GM23338 (cell line): ENCODE results near the gene PIK3C2A. TPM values are rescaled to one million over a fixed set of nuclear protein-coding genes. Genes with fewer than 3 reads are reported as not detected.
A peak's percentile ranks its signal among the peaks of the same experiment; 100 is the strongest.

ENCODE experiments used
- ATAC-seq: fragments of 200-7000 bp; cut with Tn5 transposase; 3 replicates; pipeline ENCODE4 v1.9.1; 2020
- DNase-seq: peaks from one replicate; pipeline ENCODE4 v3.0.0-alpha.2; 2015; ENCODE audit warnings: low spot score
- H2AFZ ChIP-seq: fragments of 200-600 bp; sonication (generic); 2 replicates; pipeline ENCODE4 v1.8.0; 2016; ENCODE audit warnings: antibody characterized with exemption, mild to moderate bottlenecking, moderate library complexity
- H3F3A ChIP-seq: fragments of 200-600 bp; sonication (generic); replicated peaks from 2 replicates; pipeline ENCODE4 v1.8.0; 2017; ENCODE audit warnings: antibody characterized with exemption, mixed run types, low read depth
- H3K27ac ChIP-seq: fragments of 200-600 bp; sonication (generic); 2 replicates; pipeline ENCODE4 v1.6.1; 2016; ENCODE audit warnings: low read depth
- H3K27me3 ChIP-seq: fragments of 200-600 bp; sonication (generic); 2 replicates; pipeline ENCODE4 v1.8.0; 2016; ENCODE audit warnings: mild to moderate bottlenecking, mixed run types, moderate library complexity; ENCODE audit not compliant: insufficient read depth
- H3K36me3 ChIP-seq: fragments of 200-600 bp; sonication (generic); 2 replicates; pipeline ENCODE4 v1.8.0; 2016; ENCODE audit warnings: mild to moderate bottlenecking; ENCODE audit not compliant: insufficient read depth
- H3K4me1 ChIP-seq: fragments of 200-600 bp; sonication (generic); 2 replicates; pipeline ENCODE4 v1.8.0; 2016; ENCODE audit warnings: mild to moderate bottlenecking, moderate library complexity; ENCODE audit not compliant: insufficient read depth
- H3K4me2 ChIP-seq: fragments of 200-600 bp; sonication (generic); 2 replicates; pipeline ENCODE4 v1.7.1; 2017; ENCODE audit warnings: mixed run types
- H3K4me3 ChIP-seq: fragments of 200-600 bp; sonication (generic); 2 replicates; pipeline ENCODE4 v1.6.1; 2016; ENCODE audit warnings: mixed run types
- H3K79me2 ChIP-seq: fragments of 200-600 bp; sonication (generic); replicated peaks from 2 replicates; pipeline ENCODE4 v1.8.0; 2017; ENCODE audit warnings: mild to moderate bottlenecking; ENCODE audit not compliant: insufficient read depth
- H3K9me2 ChIP-seq: fragments of 200-600 bp; sonication (generic); 2 replicates; pipeline ENCODE4 v1.8.0; 2017; ENCODE audit not compliant: insufficient read depth
- H4K20me1 ChIP-seq: fragments of 200-600 bp; sonication (generic); replicated peaks from 2 replicates; pipeline ENCODE4 v1.8.0; 2017; ENCODE audit warnings: mild to moderate bottlenecking; ENCODE audit not compliant: insufficient read depth
- H3K27ac Mint-ChIP-seq: 2 replicates; pipeline ENCODE4 v1.8.0; 2020; ENCODE audit warnings: inconsistent platforms, mild to moderate bottlenecking, moderate library complexity, mixed read lengths
- H3K27me3 Mint-ChIP-seq: 3 replicates; pipeline ENCODE4 v1.8.0; 2022; ENCODE audit warnings: low read depth, mild to moderate bottlenecking, moderate library complexity, mixed read lengths, inconsistent platforms; ENCODE audit not compliant: insufficient read depth, poor library complexity
- H3K36me3 Mint-ChIP-seq: 3 replicates; pipeline ENCODE4 v1.8.0; 2021; ENCODE audit warnings: low read depth, mild to moderate bottlenecking, inconsistent platforms, moderate library complexity, mixed read lengths
- H3K4me1 Mint-ChIP-seq: 3 replicates; pipeline ENCODE4 v1.8.0; 2020; ENCODE audit warnings: mild to moderate bottlenecking, inconsistent platforms, mixed read lengths
- H3K4me3 Mint-ChIP-seq: 3 replicates; pipeline ENCODE4 v1.8.0; 2021; ENCODE audit warnings: moderate library complexity, mild to moderate bottlenecking, inconsistent platforms, mixed read lengths
- H3K9me3 Mint-ChIP-seq: 3 replicates; pipeline ENCODE4 v1.8.0; 2020; ENCODE audit warnings: moderate library complexity, mild to moderate bottlenecking, inconsistent platforms, mixed read lengths
- CREB1 ChIP-seq: fragments of 250-450 bp; sonication (Bioruptor Pico); IDR thresholded peaks from 2 replicates; pipeline ENCODE4 v1.5.0; 2020; ENCODE audit warnings: low read depth, mild to moderate bottlenecking, moderate library complexity
- CTCF ChIP-seq, 2 experiments: fragments of 200-600 bp in 1 of 2; sonication (generic) in 1 of 2; conservative IDR thresholded peaks; 2 replicates each; pipeline versions ENCODE4 v1.5.1 to v1.6.1; 2016 to 2017; ENCODE audit warnings: antibody characterized with exemption in 2 of 2, low read depth in 2 of 2, mild to moderate bottlenecking in 2 of 2, moderate library complexity in 1 of 2
- ETS1 ChIP-seq: IDR thresholded peaks from 2 replicates; pipeline ENCODE4 v1.6.1; 2016; ENCODE audit warnings: antibody characterized with exemption
- EZH2 ChIP-seq: fragments of 200-600 bp; sonication (generic); IDR thresholded peaks from one replicate; pipeline ENCODE4 v1.8.0; 2017; ENCODE audit warnings: antibody characterized with exemption, mild to moderate bottlenecking, low read depth; ENCODE audit not compliant: unreplicated experiment
- EZH2phosphoT487 ChIP-seq: fragments of 200-600 bp; sonication (generic); IDR thresholded peaks from one replicate; pipeline ENCODE4 v1.8.1; 2018; ENCODE audit warnings: antibody characterized with exemption; ENCODE audit not compliant: unreplicated experiment
- JUNB ChIP-seq: IDR thresholded peaks from one replicate; pipeline ENCODE4 v1.6.1; 2016; ENCODE audit warnings: antibody characterized with exemption; ENCODE audit not compliant: unreplicated experiment
- NANOG ChIP-seq: IDR thresholded peaks from 2 replicates; pipeline ENCODE4 v1.6.1; 2016; ENCODE audit warnings: antibody characterized with exemption, borderline replicate concordance
- POLR2AphosphoS5 ChIP-seq: IDR thresholded peaks from 2 replicates; pipeline ENCODE4 v1.6.1; 2016; ENCODE audit warnings: antibody characterized with exemption, low read depth
- REST ChIP-seq: IDR thresholded peaks from one replicate; pipeline ENCODE4 v1.6.1; 2018; ENCODE audit warnings: antibody characterized with exemption; ENCODE audit not compliant: unreplicated experiment
- STAT1 ChIP-seq: IDR thresholded peaks from one replicate; pipeline ENCODE4 v1.6.1; 2016; ENCODE audit warnings: antibody characterized with exemption; ENCODE audit not compliant: unreplicated experiment
- ZNF114 ChIP-seq: fragments of 250-450 bp; sonication (Bioruptor Pico); IDR thresholded peaks from 2 replicates; pipeline ENCODE4 v1.5.0; 2020; ENCODE audit warnings: mild to moderate bottlenecking, moderate library complexity
- ZNF331 ChIP-seq: fragments of 250-450 bp; sonication (Bioruptor Pico); IDR thresholded peaks from 2 replicates; pipeline ENCODE4 v1.5.0; 2020; ENCODE audit warnings: low read depth, mild to moderate bottlenecking, moderate library complexity
- polyA plus RNA-seq: library from polyadenylated mRNA; unstranded; fragments of >200 nt; fragmentation: Nextera tagmentation; extraction: Ambion mirVana; gene quantifications from 2 replicates; pipeline ENCODE4 v1.2.1, GENCODE V29; 2016
- total RNA-seq: library from RNA; depleted of rRNA; stranded (reverse); fragments of >200 nt; shearing (Covaris generic); gene quantifications from 2 replicates; pipeline ENCODE4 v1.2.3, GENCODE V29; 2014

Gene PIK3C2A
- total and polyA plus RNA-seq, 2 experiments from 2014 or later, result 45.8 to 123 TPM

GRCh38 chr11:17188675-17189074 is 19.1 kb downstream of the PIK3C2A start:
- no peaks in the 10 kb centered on the region for H3K36me3 ChIP-seq
- H3K36me3 Mint-ChIP-seq, result peaks cover 18% of the 10 kb centered on the region
- DNase-seq (peak; percentile 61), ATAC-seq (peak; percentile 91)
- H3K27me3 ChIP-seq, result no peaks in the 10 kb centered on the region
- H3K9me3 Mint-ChIP-seq, result no peaks in the 10 kb centered on the region
- peaks cover 18% of the 10 kb centered on the region for H3K4me1 Mint-ChIP-seq
- peak overlapping the region; percentile 35; the same call in 1 of the 2 replicates for H3K27ac ChIP-seq
- no peaks in the 10 kb centered on the region for H3F3A ChIP-seq
- H3K9me2 ChIP-seq, result no peaks in the 10 kb centered on the region
- H3K4me3 Mint-ChIP-seq, result no peak overlapping the region
- H4K20me1 ChIP-seq, result peaks cover 50% of the 10 kb centered on the region
- peaks cover 99% of the 10 kb centered on the region for H3K79me2 ChIP-seq
- TF ChIP-seq STAT1, result no peak
- peak in 1 of 2 experiments; percentile 51; a peak in 3 of 4 replicates for TF ChIP-seq CTCF (conservative IDR thresholded peaks at IDR 0.05; ENCODE audit: low read depth in 2 of 2)
- no peak for TF ChIP-seq EZH2
- TF ChIP-seq JUNB, result no peak
- TF ChIP-seq NANOG, result no peak
- no peak for TF ChIP-seq ZNF114 (CRISPR knock-in tag)
- TF ChIP-seq EZH2phosphoT487, result no peak
- no peak for TF ChIP-seq REST
- TF ChIP-seq ZNF331 (CRISPR knock-in tag), result no peak
- H3K27me3 Mint-ChIP-seq, result no peaks in the 10 kb centered on the region
- H3K27ac Mint-ChIP-seq, result peak overlapping the region; percentile 54; the same call in 1 of the 2 replicates
- H3K4me3 ChIP-seq, result no peak overlapping the region
- H3K4me2 ChIP-seq, result no peak overlapping the region
- H2AFZ ChIP-seq, result no peak overlapping the region
- peaks cover 12% of the 10 kb centered on the region; the same call in 1 of the 2 replicates for H3K4me1 ChIP-seq

GRCh38 chr11:17186932-17187692 is 20.7 kb downstream of the PIK3C2A start:
- no peaks in the 10 kb centered on the region for H3K27me3 ChIP-seq
- H3F3A ChIP-seq, result no peaks in the 10 kb centered on the region
- no peak overlapping the region for H2AFZ ChIP-seq
- H3K4me3 ChIP-seq, result no peak overlapping the region
- H3K27me3 Mint-ChIP-seq, result no peaks in the 10 kb centered on the region
- H3K9me3 Mint-ChIP-seq, result no peaks in the 10 kb centered on the region; the same call in 2 of the 3 replicates
- H3K79me2 ChIP-seq, result peaks cover 99% of the 10 kb centered on the region
- H3K4me2 ChIP-seq, result no peak overlapping the region
- H3K9me2 ChIP-seq, result no peaks in the 10 kb centered on the region
- no peak overlapping the region for H3K4me3 Mint-ChIP-seq
- H3K27ac ChIP-seq, result no peak overlapping the region; the same call in 1 of the 2 replicates
- peaks cover 18% of the 10 kb centered on the region for H3K4me1 Mint-ChIP-seq
- H4K20me1 ChIP-seq, result peaks cover 61% of the 10 kb centered on the region
- H3K27ac Mint-ChIP-seq, result peak overlapping the region; percentile 51; the same call in 1 of the 2 replicates
- H3K36me3 Mint-ChIP-seq, result peaks cover 12% of the 10 kb centered on the region
- ATAC-seq, result no peak
- peaks cover 12% of the 10 kb centered on the region; the same call in 1 of the 2 replicates for H3K4me1 ChIP-seq
- H3K36me3 ChIP-seq, result no peaks in the 10 kb centered on the region
- no peak for DNase-seq
- TF ChIP-seq ETS1 (no peak), ZNF114 (CRISPR knock-in tag) (no peak), NANOG (no peak), CTCF (conservative IDR thresholded peaks at IDR 0.05; ENCODE audit: low read depth in 2 of 2) (no peak), EZH2phosphoT487 (no peak), POLR2AphosphoS5 (no peak), CREB1 (no peak), ZNF331 (CRISPR knock-in tag) (no peak)
